ENCODE results near the gene PCLAF. TPM values are rescaled to one million over a fixed set of nuclear protein-coding genes. Genes with fewer than 3 reads are reported as not detected.

PCLAF gene
- total and polyA plus RNA-seq, 2 of the 13 experiments (the other 11 are each of a cell fraction or from before 2014, with no cell fraction given), result 98.6 to 98.9 TPM

DNA sequence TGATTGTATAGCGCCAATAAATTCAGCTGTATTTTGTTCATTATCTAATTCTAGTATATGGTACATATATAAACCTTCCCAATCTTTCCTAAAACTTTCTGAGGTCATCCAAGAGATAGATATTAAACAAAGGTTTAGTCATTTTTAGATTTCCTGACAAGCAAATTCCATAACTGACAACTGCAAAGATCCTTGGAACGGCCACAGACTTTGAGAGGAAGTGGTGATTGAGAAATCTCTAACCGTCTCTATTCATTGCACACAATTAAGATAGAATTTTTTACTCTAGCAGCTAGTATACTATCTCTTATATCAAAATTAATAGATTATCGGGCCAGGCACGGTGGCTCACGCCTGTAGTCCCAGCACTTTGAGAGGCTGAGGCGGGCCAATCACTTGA is 30.0 kb downstream of the PCLAF start:
- H3K79me2 ChIP-seq (ENCODE audit: insufficient read depth, low read length), result peaks cover 27% of the 10 kb centered on the region
- no peak overlapping the region for H3K4me3 ChIP-seq (replicated peaks in 1 of 3; ENCODE audit: insufficient read depth in 1 of 3, low read depth in 2 of 3, low read length in 3 of 3)
- H3K4me1 ChIP-seq (ENCODE audit: insufficient read depth, low read length), result peaks cover 11% of the 10 kb centered on the region
- no peak for TF ChIP-seq KAT8 (CRISPR knock-in tag; IDR thresholded peaks at IDR 0.05)
- TF ChIP-seq GATAD1 (CRISPR knock-in tag; IDR thresholded peaks at IDR 0.05), result no peak
- TF ChIP-seq ZFP36L1 (CRISPR knock-in tag; IDR thresholded peaks at IDR 0.05), result no peak
- TF ChIP-seq HIVEP1 (CRISPR knock-in tag; IDR thresholded peaks at IDR 0.05), result no peak
- TF ChIP-seq, protein P1, sequence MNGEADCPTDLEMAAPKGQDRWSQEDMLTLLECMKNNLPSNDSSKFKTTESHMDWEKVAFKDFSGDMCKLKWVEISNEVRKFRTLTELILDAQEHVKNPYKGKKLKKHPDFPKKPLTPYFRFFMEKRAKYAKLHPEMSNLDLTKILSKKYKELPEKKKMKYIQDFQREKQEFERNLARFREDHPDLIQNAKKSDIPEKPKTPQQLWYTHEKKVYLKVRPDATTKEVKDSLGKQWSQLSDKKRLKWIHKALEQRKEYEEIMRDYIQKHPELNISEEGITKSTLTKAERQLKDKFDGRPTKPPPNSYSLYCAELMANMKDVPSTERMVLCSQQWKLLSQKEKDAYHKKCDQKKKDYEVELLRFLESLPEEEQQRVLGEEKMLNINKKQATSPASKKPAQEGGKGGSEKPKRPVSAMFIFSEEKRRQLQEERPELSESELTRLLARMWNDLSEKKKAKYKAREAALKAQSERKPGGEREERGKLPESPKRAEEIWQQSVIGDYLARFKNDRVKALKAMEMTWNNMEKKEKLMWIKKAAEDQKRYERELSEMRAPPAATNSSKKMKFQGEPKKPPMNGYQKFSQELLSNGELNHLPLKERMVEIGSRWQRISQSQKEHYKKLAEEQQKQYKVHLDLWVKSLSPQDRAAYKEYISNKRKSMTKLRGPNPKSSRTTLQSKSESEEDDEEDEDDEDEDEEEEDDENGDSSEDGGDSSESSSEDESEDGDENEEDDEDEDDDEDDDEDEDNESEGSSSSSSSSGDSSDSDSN (CRISPR knock-in tag; IDR thresholded peaks at IDR 0.05), result no peak
- no peak for TF ChIP-seq TGIF2 (CRISPR knock-in tag; IDR thresholded peaks at IDR 0.05)
- no peak for TF ChIP-seq ZSCAN12 (CRISPR knock-in tag; IDR thresholded peaks at IDR 0.05)
- TF ChIP-seq, protein P2, sequence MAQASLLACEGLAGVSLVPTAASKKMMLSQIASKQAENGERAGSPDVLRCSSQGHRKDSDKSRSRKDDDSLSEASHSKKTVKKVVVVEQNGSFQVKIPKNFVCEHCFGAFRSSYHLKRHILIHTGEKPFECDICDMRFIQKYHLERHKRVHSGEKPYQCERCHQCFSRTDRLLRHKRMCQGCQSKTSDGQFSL (CRISPR knock-in tag; IDR thresholded peaks at IDR 0.05), result no peak
- TF ChIP-seq, protein P3, sequence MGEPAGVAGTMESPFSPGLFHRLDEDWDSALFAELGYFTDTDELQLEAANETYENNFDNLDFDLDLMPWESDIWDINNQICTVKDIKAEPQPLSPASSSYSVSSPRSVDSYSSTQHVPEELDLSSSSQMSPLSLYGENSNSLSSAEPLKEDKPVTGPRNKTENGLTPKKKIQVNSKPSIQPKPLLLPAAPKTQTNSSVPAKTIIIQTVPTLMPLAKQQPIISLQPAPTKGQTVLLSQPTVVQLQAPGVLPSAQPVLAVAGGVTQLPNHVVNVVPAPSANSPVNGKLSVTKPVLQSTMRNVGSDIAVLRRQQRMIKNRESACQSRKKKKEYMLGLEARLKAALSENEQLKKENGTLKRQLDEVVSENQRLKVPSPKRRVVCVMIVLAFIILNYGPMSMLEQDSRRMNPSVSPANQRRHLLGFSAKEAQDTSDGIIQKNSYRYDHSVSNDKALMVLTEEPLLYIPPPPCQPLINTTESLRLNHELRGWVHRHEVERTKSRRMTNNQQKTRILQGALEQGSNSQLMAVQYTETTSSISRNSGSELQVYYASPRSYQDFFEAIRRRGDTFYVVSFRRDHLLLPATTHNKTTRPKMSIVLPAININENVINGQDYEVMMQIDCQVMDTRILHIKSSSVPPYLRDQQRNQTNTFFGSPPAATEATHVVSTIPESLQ (CRISPR knock-in tag; conservative IDR thresholded peaks at IDR 0.05), result no peak
- TF ChIP-seq ZNF891 (CRISPR knock-in tag; IDR thresholded peaks at IDR 0.05), result no peak
- TF ChIP-seq, protein P4, sequence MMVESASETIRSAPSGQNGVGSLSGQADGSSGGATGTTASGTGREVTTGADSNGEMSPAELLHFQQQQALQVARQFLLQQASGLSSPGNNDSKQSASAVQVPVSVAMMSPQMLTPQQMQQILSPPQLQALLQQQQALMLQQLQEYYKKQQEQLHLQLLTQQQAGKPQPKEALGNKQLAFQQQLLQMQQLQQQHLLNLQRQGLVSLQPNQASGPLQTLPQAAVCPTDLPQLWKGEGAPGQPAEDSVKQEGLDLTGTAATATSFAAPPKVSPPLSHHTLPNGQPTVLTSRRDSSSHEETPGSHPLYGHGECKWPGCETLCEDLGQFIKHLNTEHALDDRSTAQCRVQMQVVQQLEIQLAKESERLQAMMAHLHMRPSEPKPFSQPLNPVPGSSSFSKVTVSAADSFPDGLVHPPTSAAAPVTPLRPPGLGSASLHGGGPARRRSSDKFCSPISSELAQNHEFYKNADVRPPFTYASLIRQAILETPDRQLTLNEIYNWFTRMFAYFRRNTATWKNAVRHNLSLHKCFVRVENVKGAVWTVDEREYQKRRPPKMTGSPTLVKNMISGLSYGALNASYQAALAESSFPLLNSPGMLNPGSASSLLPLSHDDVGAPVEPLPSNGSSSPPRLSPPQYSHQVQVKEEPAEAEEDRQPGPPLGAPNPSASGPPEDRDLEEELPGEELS (CRISPR knock-in tag; IDR thresholded peaks at IDR 0.05), result no peak
- no peak for TF ChIP-seq YEATS4 (CRISPR knock-in tag; IDR thresholded peaks at IDR 0.05; ENCODE audit: borderline replicate concordance)
- TF ChIP-seq ZNF790 (CRISPR knock-in tag; IDR thresholded peaks at IDR 0.05; ENCODE audit: borderline replicate concordance), result no peak
- TF ChIP-seq, protein P5, sequence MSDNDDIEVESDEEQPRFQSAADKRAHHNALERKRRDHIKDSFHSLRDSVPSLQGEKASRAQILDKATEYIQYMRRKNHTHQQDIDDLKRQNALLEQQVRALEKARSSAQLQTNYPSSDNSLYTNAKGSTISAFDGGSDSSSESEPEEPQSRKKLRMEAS (IDR thresholded peaks at IDR 0.05), result no peak
- no peak for TF ChIP-seq ZNF282 (IDR thresholded peaks at IDR 0.05; ENCODE audit: partially characterized antibody)
- TF ChIP-seq ZNF737 (CRISPR knock-in tag; IDR thresholded peaks at IDR 0.05; ENCODE audit: borderline replicate concordance), result no peak
- no peak for TF ChIP-seq AHR (CRISPR knock-in tag; IDR thresholded peaks at IDR 0.05)
- no peak for TF ChIP-seq CCAR2 (optimal IDR thresholded peaks at IDR 0.05; ENCODE audit: low read depth, low read length)
- TF ChIP-seq ZC3H4 (CRISPR knock-in tag; IDR thresholded peaks at IDR 0.05; ENCODE audit: borderline replicate concordance), result no peak
- TF ChIP-seq ZNF772 (CRISPR knock-in tag; IDR thresholded peaks at IDR 0.05), result no peak
- H3K27me3 ChIP-seq (ENCODE audit: control insufficient read depth in 1 of 2, insufficient read depth in 2 of 2, low read length in 2 of 2), result no peaks in the 10 kb centered on the region; a peak in 1 of 5 replicates
- no peak overlapping the region for H3K27ac ChIP-seq (ENCODE audit: extremely low read length, insufficient read depth, low read length)
- ChIA-PET CTCF (ENCODE audit: low intra/inter-chr PET ratio, low total read pairs) (no interaction called here), POLR2A (no interaction called here)
- WGBS (ENCODE audit: low lambda C conversion rate), result 97% methylated on average over 7 of the region's 7 CpGs
- DNase-seq (ENCODE audit: low spot score), result no peak
- no TSS peak for BruUV-seq (replicated peaks)
- no peak for ATAC-seq
- in situ Hi-C loops (cut with HindIII; ENCODE audit: extremely low pct_ligation_motif_present, low pct_unique_long_range_greater_than_20kb) (no loop called here), intact Hi-C loops (cut with micrococcal nuclease; ENCODE audit: unreplicated experiment) (no loop called here)
- H3K9me3 ChIP-seq (ENCODE audit: low read length), result no peaks in the 10 kb centered on the region
- no peak overlapping the region for H2AFZ ChIP-seq (ENCODE audit: low read length)
- peaks cover 0 to 5% of the 10 kb centered on the region in 2 experiments; a peak in 1 of 5 replicates for H3K36me3 ChIP-seq (replicated peaks in 1 of 2; ENCODE audit: control insufficient read depth in 1 of 2, insufficient read depth in 2 of 2, low read length in 2 of 2)
- no peak overlapping the region for H3K4me2 ChIP-seq (ENCODE audit: low read depth, low read length)
- no peak overlapping the region for H3K9ac ChIP-seq (ENCODE audit: insufficient read depth, low read depth, low read length)
- no peaks in the 10 kb centered on the region for H4K20me1 ChIP-seq (ENCODE audit: insufficient read depth, low read length)
- no peak for FAIRE-seq

Data from HepG2 (cell line).